GM13977 (cell line): ENCODE data around the gene CNTNAP2.

ENCODE experiments used
- DNase-seq: peaks from one replicate; pipeline ENCODE4 v3.0.0; 2012; ENCODE audit warnings: low spot score
- in situ Hi-C: fragments of 300-500 bp; cut with MboI; formaldehyde crosslinking; loops from one replicate; pipeline ENCODE4 v1.12.0; 2022; ENCODE audit warnings: low sequenced_read_pairs, low pct_unique_long_range_greater_than_20kb, mixed read lengths, inconsistent platforms; ENCODE audit not compliant: unreplicated experiment
- TF ChIP-seq, protein P1 (sequence below): IDR thresholded peaks from 2 replicates; pipeline ENCODE4 v1.5.1; 2012; ENCODE audit warnings: mild to moderate bottlenecking, control low read depth; ENCODE audit not compliant: insufficient read depth; ENCODE audit errors: extremely low read depth, missing control alignments

The CNTNAP2 gene

DNA sequence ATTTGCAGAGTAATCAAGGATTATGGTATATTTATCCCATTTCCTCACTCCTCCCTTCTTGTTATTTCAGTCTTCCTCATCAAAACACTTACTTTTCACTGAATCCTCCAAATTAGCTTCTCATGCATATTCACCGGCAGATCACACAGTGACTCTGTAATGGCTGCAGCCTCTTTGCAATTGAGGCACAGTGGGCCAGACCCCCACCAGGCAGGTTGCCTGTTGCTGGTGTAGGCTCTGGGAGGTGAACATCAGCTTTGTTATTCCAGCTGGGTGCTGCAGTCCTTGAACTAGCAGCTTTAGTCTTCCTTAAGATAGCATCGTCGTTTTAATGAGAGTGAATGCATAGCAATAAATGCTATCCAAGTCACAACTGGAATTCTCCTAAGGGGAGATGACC is 449.3 kb downstream of the CNTNAP2 start:
- TF ChIP-seq, protein P1, sequence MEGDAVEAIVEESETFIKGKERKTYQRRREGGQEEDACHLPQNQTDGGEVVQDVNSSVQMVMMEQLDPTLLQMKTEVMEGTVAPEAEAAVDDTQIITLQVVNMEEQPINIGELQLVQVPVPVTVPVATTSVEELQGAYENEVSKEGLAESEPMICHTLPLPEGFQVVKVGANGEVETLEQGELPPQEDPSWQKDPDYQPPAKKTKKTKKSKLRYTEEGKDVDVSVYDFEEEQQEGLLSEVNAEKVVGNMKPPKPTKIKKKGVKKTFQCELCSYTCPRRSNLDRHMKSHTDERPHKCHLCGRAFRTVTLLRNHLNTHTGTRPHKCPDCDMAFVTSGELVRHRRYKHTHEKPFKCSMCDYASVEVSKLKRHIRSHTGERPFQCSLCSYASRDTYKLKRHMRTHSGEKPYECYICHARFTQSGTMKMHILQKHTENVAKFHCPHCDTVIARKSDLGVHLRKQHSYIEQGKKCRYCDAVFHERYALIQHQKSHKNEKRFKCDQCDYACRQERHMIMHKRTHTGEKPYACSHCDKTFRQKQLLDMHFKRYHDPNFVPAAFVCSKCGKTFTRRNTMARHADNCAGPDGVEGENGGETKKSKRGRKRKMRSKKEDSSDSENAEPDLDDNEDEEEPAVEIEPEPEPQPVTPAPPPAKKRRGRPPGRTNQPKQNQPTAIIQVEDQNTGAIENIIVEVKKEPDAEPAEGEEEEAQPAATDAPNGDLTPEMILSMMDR = no peak

DNA sequence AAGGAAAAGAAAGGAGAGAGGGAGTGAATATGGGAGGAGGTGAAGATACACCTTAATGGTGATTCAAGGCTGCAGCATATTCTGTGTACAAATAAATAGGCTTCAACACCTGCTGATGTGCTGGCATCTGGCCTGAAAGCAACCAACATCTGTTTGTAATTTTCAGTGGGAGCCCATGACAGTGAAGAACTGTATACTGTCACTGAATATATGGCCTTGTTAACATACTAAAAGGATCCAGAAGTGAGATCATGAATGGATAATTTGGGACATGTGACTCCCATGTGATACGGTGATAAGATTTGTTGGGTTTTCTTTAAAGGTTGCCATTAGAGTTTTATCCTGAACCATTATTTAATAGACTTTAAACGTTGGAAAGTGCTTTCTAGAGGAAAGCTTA is 459.3 kb downstream of the CNTNAP2 start:
- DNase-seq = no peak
- TF ChIP-seq, protein P1 = no peak
- in situ Hi-C loops = no loop called here

More for the DNA sequence above, 449.3 kb downstream of the CNTNAP2 start:
- in situ Hi-C loops = no loop called here
- no peak for DNase-seq

DNA sequence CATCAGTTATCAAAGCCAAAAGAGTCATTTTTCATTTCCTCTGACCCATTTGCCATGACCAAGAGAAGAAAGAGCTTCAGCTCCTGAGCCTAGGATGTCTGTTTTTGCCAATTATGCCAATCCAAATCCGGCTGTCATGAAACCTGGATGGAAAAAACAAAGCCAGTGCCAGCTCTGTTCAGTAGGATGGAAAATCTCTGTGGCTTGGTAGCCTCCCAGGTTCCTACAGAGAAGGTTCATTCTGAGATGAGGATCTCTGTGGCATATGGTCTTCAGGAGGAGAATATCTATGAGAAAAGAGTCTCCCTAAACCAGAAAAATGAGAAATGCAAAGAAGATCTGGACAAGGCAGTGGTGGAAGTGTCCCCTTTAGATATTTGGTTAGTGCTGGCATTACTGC is 475.4 kb downstream of the CNTNAP2 start:
- TF ChIP-seq, protein P1 = no peak
- no peak for DNase-seq
- in situ Hi-C loops = no loop called here

DNA sequence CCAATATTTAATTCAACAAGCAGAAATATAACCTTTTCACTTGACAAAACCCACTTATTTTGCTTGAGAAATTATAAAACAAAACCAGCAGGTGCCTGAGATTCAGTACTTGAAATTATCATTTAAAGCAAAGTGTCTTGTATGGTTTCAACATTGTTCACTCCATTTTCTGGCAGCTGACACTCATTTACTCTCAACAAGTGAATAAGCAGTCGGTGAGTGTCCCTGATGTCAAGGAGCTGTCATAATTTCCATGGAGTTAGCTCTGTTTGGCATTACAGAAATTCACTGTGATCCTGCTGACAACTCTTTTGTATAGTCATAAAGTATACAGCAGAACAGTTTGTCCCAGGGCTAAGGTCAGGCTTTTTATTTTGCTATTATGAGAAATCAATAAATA is 490.0 kb downstream of the CNTNAP2 start:
- DNase-seq = no peak
- TF ChIP-seq, protein P1 = no peak
- in situ Hi-C loops = no loop called here

DNA sequence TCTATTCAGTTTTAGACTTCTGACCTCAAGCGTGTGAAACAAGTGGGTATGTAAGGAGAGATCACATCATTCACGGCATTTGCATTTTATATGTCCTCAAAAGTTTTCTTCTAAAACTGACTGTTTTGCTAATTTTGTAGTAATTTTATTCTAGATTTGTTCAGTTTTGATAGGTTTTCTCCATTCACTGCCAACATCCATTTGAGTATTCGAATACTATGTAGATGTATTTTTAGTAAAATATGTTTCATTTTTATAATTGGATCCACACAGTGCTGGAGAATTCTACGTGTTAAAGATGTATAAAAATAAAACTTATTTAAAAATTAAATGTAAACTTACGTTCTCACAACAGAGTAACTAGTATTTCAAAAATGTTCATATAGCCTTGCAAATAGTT is 503.0 kb downstream of the CNTNAP2 start:
- TF ChIP-seq, protein P1 = no peak
- in situ Hi-C loops = no loop called here
- no peak for DNase-seq

DNA sequence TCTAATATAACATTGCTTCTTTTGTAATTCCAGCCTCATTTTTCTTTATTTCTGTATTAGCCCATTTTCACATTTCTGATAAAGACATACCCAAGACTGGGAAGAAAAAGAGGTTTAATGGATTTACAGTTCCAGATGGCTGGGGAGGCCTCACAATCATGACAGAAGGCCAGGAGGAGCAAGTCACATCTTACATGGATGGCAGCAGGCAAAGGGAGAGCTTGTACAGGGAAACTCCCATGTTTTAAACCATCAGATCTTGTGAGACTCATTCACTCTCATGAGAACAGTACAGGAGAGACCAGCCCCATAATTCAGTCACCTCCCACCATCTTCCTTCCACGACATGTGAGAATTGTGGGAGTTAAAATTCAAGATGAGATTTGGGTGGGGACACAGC is 510.3 kb downstream of the CNTNAP2 start:
- in situ Hi-C loops = no loop called here
- no peak for DNase-seq
- TF ChIP-seq, protein P1 = no peak
